ENCODE data around the gene NXPH1. TPM values are rescaled to one million over a fixed set of nuclear protein-coding genes. Genes with fewer than 3 reads are reported as not detected.

NXPH1 gene
- total and polyA plus RNA-seq, 2 experiments from 2014 or later, result 0.45 to 3.0 TPM

DNA sequence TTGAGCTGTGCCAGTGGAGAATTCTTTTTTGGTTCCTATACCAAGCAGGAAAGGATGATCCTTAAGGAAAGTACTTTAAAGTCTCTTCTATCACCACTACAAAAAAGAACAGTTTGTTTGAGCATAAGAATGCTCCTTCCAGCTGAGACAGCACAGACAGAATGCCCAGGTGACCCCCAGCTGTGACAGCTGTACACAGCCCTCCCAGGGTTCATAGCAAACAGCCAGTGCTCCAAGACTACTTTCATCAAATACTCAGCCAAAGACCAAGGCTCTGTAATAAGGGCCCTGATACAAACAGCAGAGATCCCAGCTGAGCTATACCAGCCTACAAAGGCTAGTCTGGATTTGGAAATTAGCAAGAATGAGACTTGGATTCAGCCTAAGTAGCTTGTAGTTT, 65.7 kb downstream of the NXPH1 start:
- H3K36me3 ChIP-seq (ENCODE audit: insufficient read depth), result no peaks in the 10 kb centered on the region

More for the DNA sequence above, 65.7 kb downstream of the NXPH1 start:
- Histone ChIP-seq H3K27me3 (ENCODE audit: insufficient read depth) (no peaks in the 10 kb centered on the region), H3K27ac (ENCODE audit: low read depth) (no peak overlapping the region), H3K4me3 (no peak overlapping the region), H3K9me2 (ENCODE audit: insufficient read depth) (no peaks in the 10 kb centered on the region), H2AFZ (no peak overlapping the region), H3K4me2 (no peak overlapping the region), H3F3A (replicated peaks; ENCODE audit: low read depth) (no peaks in the 10 kb centered on the region), H3K79me2 (replicated peaks; ENCODE audit: insufficient read depth) (no peaks in the 10 kb centered on the region), H3K4me1 (ENCODE audit: insufficient read depth) (0 out of 2 replicates have a peak, but pooled peaks cover 8% of the 10 kb centered on the region), H4K20me1 (replicated peaks; ENCODE audit: insufficient read depth) (no peaks in the 10 kb centered on the region)
- Mint-ChIP-seq H3K4me1 (peaks cover 12% of the 10 kb centered on the region; the same call in 2 of the 3 replicates), H3K4me3 (no peak overlapping the region), H3K36me3 (ENCODE audit: low read depth) (no peaks in the 10 kb centered on the region), H3K27ac (no peak overlapping the region), H3K27me3 (ENCODE audit: insufficient read depth, low read depth, poor library complexity) (no peaks in the 10 kb centered on the region), H3K9me3 (no peaks in the 10 kb centered on the region)
- no peak for DNase-seq (ENCODE audit: low spot score)
- no peak for TF ChIP-seq ZNF331 (CRISPR knock-in tag; IDR thresholded peaks at IDR 0.05; ENCODE audit: low read depth)
- TF ChIP-seq EZH2phosphoT487 (IDR thresholded peaks at IDR 0.05; ENCODE audit: unreplicated experiment), result no peak
- TF ChIP-seq STAT1 (IDR thresholded peaks at IDR 0.05; ENCODE audit: unreplicated experiment), result no peak
- TF ChIP-seq, protein P1, sequence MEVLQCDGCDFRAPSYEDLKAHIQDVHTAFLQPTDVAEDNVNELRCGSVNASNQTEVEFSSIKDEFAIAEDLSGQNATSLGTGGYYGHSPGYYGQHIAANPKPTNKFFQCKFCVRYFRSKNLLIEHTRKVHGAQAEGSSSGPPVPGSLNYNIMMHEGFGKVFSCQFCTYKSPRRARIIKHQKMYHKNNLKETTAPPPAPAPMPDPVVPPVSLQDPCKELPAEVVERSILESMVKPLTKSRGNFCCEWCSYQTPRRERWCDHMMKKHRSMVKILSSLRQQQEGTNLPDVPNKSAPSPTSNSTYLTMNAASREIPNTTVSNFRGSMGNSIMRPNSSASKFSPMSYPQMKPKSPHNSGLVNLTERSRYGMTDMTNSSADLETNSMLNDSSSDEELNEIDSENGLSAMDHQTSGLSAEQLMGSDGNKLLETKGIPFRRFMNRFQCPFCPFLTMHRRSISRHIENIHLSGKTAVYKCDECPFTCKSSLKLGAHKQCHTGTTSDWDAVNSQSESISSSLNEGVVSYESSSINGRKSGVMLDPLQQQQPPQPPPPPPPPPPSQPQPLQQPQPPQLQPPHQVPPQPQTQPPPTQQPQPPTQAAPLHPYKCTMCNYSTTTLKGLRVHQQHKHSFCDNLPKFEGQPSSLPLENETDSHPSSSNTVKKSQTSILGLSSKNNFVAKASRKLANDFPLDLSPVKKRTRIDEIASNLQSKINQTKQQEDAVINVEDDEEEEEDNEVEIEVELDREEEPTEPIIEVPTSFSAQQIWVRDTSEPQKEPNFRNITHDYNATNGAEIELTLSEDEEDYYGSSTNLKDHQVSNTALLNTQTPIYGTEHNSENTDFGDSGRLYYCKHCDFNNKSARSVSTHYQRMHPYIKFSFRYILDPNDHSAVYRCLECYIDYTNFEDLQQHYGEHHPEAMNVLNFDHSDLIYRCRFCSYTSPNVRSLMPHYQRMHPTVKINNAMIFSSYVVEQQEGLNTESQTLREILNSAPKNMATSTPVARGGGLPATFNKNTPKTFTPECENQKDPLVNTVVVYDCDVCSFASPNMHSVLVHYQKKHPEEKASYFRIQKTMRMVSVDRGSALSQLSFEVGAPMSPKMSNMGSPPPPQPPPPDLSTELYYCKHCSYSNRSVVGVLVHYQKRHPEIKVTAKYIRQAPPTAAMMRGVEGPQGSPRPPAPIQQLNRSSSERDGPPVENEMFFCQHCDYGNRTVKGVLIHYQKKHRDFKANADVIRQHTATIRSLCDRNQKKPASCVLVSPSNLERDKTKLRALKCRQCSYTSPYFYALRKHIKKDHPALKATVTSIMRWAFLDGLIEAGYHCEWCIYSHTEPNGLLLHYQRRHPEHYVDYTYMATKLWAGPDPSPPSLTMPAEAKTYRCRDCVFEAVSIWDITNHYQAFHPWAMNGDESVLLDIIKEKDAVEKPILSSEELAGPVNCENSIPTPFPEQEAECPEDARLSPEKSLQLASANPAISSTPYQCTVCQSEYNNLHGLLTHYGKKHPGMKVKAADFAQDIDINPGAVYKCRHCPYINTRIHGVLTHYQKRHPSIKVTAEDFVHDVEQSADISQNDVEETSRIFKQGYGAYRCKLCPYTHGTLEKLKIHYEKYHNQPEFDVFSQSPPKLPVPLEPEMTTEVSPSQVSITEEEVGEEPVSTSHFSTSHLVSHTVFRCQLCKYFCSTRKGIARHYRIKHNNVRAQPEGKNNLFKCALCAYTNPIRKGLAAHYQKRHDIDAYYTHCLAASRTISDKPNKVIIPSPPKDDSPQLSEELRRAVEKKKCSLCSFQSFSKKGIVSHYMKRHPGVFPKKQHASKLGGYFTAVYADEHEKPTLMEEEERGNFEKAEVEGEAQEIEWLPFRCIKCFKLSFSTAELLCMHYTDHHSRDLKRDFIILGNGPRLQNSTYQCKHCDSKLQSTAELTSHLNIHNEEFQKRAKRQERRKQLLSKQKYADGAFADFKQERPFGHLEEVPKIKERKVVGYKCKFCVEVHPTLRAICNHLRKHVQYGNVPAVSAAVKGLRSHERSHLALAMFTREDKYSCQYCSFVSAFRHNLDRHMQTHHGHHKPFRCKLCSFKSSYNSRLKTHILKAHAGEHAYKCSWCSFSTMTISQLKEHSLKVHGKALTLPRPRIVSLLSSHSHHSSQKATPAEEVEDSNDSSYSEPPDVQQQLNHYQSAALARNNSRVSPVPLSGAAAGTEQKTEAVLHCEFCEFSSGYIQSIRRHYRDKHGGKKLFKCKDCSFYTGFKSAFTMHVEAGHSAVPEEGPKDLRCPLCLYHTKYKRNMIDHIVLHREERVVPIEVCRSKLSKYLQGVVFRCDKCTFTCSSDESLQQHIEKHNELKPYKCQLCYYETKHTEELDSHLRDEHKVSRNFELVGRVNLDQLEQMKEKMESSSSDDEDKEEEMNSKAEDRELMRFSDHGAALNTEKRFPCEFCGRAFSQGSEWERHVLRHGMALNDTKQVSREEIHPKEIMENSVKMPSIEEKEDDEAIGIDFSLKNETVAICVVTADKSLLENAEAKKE (CRISPR knock-in tag; IDR thresholded peaks at IDR 0.05), result no peak
- TF ChIP-seq NANOG (IDR thresholded peaks at IDR 0.05; ENCODE audit: borderline replicate concordance), result no peak
- TF ChIP-seq, protein P2, sequence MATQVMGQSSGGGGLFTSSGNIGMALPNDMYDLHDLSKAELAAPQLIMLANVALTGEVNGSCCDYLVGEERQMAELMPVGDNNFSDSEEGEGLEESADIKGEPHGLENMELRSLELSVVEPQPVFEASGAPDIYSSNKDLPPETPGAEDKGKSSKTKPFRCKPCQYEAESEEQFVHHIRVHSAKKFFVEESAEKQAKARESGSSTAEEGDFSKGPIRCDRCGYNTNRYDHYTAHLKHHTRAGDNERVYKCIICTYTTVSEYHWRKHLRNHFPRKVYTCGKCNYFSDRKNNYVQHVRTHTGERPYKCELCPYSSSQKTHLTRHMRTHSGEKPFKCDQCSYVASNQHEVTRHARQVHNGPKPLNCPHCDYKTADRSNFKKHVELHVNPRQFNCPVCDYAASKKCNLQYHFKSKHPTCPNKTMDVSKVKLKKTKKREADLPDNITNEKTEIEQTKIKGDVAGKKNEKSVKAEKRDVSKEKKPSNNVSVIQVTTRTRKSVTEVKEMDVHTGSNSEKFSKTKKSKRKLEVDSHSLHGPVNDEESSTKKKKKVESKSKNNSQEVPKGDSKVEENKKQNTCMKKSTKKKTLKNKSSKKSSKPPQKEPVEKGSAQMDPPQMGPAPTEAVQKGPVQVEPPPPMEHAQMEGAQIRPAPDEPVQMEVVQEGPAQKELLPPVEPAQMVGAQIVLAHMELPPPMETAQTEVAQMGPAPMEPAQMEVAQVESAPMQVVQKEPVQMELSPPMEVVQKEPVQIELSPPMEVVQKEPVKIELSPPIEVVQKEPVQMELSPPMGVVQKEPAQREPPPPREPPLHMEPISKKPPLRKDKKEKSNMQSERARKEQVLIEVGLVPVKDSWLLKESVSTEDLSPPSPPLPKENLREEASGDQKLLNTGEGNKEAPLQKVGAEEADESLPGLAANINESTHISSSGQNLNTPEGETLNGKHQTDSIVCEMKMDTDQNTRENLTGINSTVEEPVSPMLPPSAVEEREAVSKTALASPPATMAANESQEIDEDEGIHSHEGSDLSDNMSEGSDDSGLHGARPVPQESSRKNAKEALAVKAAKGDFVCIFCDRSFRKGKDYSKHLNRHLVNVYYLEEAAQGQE (IDR thresholded peaks at IDR 0.05; ENCODE audit: unreplicated experiment), result no peak
- no peak for TF ChIP-seq EZH2 (IDR thresholded peaks at IDR 0.05; ENCODE audit: low read depth, unreplicated experiment)
- TF ChIP-seq ZNF114 (CRISPR knock-in tag; IDR thresholded peaks at IDR 0.05), result no peak
- TF ChIP-seq, protein P3, sequence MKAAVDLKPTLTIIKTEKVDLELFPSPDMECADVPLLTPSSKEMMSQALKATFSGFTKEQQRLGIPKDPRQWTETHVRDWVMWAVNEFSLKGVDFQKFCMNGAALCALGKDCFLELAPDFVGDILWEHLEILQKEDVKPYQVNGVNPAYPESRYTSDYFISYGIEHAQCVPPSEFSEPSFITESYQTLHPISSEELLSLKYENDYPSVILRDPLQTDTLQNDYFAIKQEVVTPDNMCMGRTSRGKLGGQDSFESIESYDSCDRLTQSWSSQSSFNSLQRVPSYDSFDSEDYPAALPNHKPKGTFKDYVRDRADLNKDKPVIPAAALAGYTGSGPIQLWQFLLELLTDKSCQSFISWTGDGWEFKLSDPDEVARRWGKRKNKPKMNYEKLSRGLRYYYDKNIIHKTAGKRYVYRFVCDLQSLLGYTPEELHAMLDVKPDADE (IDR thresholded peaks at IDR 0.05), result no peak
- TF ChIP-seq, protein P4, sequence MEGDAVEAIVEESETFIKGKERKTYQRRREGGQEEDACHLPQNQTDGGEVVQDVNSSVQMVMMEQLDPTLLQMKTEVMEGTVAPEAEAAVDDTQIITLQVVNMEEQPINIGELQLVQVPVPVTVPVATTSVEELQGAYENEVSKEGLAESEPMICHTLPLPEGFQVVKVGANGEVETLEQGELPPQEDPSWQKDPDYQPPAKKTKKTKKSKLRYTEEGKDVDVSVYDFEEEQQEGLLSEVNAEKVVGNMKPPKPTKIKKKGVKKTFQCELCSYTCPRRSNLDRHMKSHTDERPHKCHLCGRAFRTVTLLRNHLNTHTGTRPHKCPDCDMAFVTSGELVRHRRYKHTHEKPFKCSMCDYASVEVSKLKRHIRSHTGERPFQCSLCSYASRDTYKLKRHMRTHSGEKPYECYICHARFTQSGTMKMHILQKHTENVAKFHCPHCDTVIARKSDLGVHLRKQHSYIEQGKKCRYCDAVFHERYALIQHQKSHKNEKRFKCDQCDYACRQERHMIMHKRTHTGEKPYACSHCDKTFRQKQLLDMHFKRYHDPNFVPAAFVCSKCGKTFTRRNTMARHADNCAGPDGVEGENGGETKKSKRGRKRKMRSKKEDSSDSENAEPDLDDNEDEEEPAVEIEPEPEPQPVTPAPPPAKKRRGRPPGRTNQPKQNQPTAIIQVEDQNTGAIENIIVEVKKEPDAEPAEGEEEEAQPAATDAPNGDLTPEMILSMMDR (conservative IDR thresholded peaks at IDR 0.05; ENCODE audit: low read depth in 2 of 2), result no peak
- TF ChIP-seq JUNB (IDR thresholded peaks at IDR 0.05; ENCODE audit: unreplicated experiment), result no peak
- no peak for TF ChIP-seq CREB1 (CRISPR knock-in tag; IDR thresholded peaks at IDR 0.05; ENCODE audit: low read depth)
- no peak for TF ChIP-seq POLR2AphosphoS5 (IDR thresholded peaks at IDR 0.05; ENCODE audit: low read depth)
- peak; percentile 62 for ATAC-seq
